ENCODE results near the gene HSPB7. TPM values are rescaled to one million over a fixed set of nuclear protein-coding genes. Genes with fewer than 3 reads are reported as not detected.

Gene HSPB7
- total RNA-seq, 1 donor from 2014 or later, result not detected

GRCh38 chr1:15997076-15997585, 20.7 kb downstream of the HSPB7 start:
- no peaks in the 10 kb centered on the region for H3K9me3 Mint-ChIP-seq
- TF ChIP-seq, protein P1, sequence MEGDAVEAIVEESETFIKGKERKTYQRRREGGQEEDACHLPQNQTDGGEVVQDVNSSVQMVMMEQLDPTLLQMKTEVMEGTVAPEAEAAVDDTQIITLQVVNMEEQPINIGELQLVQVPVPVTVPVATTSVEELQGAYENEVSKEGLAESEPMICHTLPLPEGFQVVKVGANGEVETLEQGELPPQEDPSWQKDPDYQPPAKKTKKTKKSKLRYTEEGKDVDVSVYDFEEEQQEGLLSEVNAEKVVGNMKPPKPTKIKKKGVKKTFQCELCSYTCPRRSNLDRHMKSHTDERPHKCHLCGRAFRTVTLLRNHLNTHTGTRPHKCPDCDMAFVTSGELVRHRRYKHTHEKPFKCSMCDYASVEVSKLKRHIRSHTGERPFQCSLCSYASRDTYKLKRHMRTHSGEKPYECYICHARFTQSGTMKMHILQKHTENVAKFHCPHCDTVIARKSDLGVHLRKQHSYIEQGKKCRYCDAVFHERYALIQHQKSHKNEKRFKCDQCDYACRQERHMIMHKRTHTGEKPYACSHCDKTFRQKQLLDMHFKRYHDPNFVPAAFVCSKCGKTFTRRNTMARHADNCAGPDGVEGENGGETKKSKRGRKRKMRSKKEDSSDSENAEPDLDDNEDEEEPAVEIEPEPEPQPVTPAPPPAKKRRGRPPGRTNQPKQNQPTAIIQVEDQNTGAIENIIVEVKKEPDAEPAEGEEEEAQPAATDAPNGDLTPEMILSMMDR (IDR thresholded peaks at IDR 0.05), result no peak
- TF ChIP-seq EZH2 (IDR thresholded peaks at IDR 0.05) (no peak), EZH2phosphoT487 (IDR thresholded peaks at IDR 0.05) (no peak)

GRCh38 chr1:15994590-15995351, 23.1 kb downstream of the HSPB7 start:
- H3K4me2 ChIP-seq, result no peak overlapping the region
- Mint-ChIP-seq H3K9me3 (no peaks in the 10 kb centered on the region), H3K27ac (peak overlapping the region; percentile 28), H3K36me3 (no peaks in the 10 kb centered on the region), H3K4me1 (no peaks in the 10 kb centered on the region), H3K27me3 (ENCODE audit: insufficient read depth, low read depth) (peaks cover 13% of the 10 kb centered on the region), H3K4me3 (no peak overlapping the region)
- no peaks in the 10 kb centered on the region for H3K9me3 ChIP-seq (ENCODE audit: low read depth)
- H3K4me3 ChIP-seq, result no peak overlapping the region
- no peak overlapping the region for H3K9ac ChIP-seq
- no peaks in the 10 kb centered on the region for H3K79me2 ChIP-seq (ENCODE audit: low read depth)
- H3K27me3 ChIP-seq, result peaks cover 16% of the 10 kb centered on the region
- H2AFZ ChIP-seq (replicated peaks), result no peak overlapping the region
- DNase-seq (ENCODE audit: low spot score), result peak; percentile 46
- TF ChIP-seq EZH2 (IDR thresholded peaks at IDR 0.05), result no peak
- TF ChIP-seq, protein P1 (IDR thresholded peaks at IDR 0.05), result peak; percentile 52
- H3F3A ChIP-seq (ENCODE audit: low read depth), result no peaks in the 10 kb centered on the region
- H3K36me3 ChIP-seq, result no peaks in the 10 kb centered on the region
- H4K20me1 ChIP-seq (ENCODE audit: low read depth), result no peaks in the 10 kb centered on the region
- no peak overlapping the region for H3K27ac ChIP-seq
- H3K4me1 ChIP-seq, result no peaks in the 10 kb centered on the region

More at GRCh38 chr1:15997076-15997585, 20.7 kb downstream of the HSPB7 start:
- no peak overlapping the region for H2AFZ ChIP-seq (replicated peaks)
- H3K79me2 ChIP-seq (ENCODE audit: low read depth), result no peaks in the 10 kb centered on the region
- H3K36me3 ChIP-seq, result no peaks in the 10 kb centered on the region
- H3K4me2 ChIP-seq, result no peak overlapping the region
- H3K4me1 ChIP-seq, result no peaks in the 10 kb centered on the region
- H3K9me3 ChIP-seq (ENCODE audit: low read depth), result no peaks in the 10 kb centered on the region
- H3F3A ChIP-seq (ENCODE audit: low read depth), result no peaks in the 10 kb centered on the region
- H3K9ac ChIP-seq, result no peak overlapping the region
- peaks cover 18% of the 10 kb centered on the region for H3K27me3 Mint-ChIP-seq (ENCODE audit: insufficient read depth, low read depth)
- no peak for DNase-seq (ENCODE audit: low spot score)
- no peak overlapping the region for H3K27ac ChIP-seq
- no peaks in the 10 kb centered on the region for H4K20me1 ChIP-seq (ENCODE audit: low read depth)
- no peak overlapping the region for H3K4me3 ChIP-seq
- peaks cover 39% of the 10 kb centered on the region for H3K27me3 ChIP-seq
- H3K4me3 Mint-ChIP-seq, result no peak overlapping the region
- peak overlapping the region; percentile 63 for H3K27ac Mint-ChIP-seq
- H3K36me3 Mint-ChIP-seq, result no peaks in the 10 kb centered on the region
- H3K4me1 Mint-ChIP-seq, result no peaks in the 10 kb centered on the region

- no peak overlapping the region for H3K27ac ChIP-seq
- Mint-ChIP-seq H3K9me3 (no peaks in the 10 kb centered on the region), H3K27ac (no peak overlapping the region)
Measured at GRCh38 chr1:15994081-15994480, 23.8 kb downstream of the HSPB7 start.

More at GRCh38 chr1:15994081-15994480, 23.8 kb downstream of the HSPB7 start:
- H3K36me3 ChIP-seq, result no peaks in the 10 kb centered on the region
- no peaks in the 10 kb centered on the region for H3K4me1 ChIP-seq
- H3F3A ChIP-seq (ENCODE audit: low read depth), result no peaks in the 10 kb centered on the region
- Mint-ChIP-seq H3K27me3 (ENCODE audit: insufficient read depth, low read depth) (peaks cover 13% of the 10 kb centered on the region), H3K36me3 (no peaks in the 10 kb centered on the region), H3K4me1 (no peaks in the 10 kb centered on the region), H3K4me3 (no peak overlapping the region)
- DNase-seq (ENCODE audit: low spot score), result no peak
- H2AFZ ChIP-seq (replicated peaks), result no peak overlapping the region
- H3K9ac ChIP-seq, result no peak overlapping the region
- no peaks in the 10 kb centered on the region for H4K20me1 ChIP-seq (ENCODE audit: low read depth)
- H3K27me3 ChIP-seq, result peaks cover 12% of the 10 kb centered on the region
- H3K4me2 ChIP-seq, result no peak overlapping the region
- H3K9me3 ChIP-seq (ENCODE audit: low read depth), result no peaks in the 10 kb centered on the region
- TF ChIP-seq, protein P1 (IDR thresholded peaks at IDR 0.05), result no peak
- no peak for TF ChIP-seq EZH2phosphoT487 (IDR thresholded peaks at IDR 0.05)
- no peak for TF ChIP-seq EZH2 (IDR thresholded peaks at IDR 0.05)
- no peaks in the 10 kb centered on the region for H3K79me2 ChIP-seq (ENCODE audit: low read depth)
- H3K4me3 ChIP-seq, result no peak overlapping the region
